HPDE6-E6E7 (cell line): ENCODE results near the gene DUS1L.

Experiments used
- DNase-seq: peaks from one replicate; pipeline ENCODE4 v3.0.0; 2011; ENCODE audit warnings: missing footprints; ENCODE audit errors: extremely low spot score

DUS1L gene

GRCh38 chr17:82087961-82088837, 22.6 kb upstream of the DUS1L start:
- no peak for DNase-seq

GRCh38 chr17:82086941-82087906, 21.6 kb upstream of the DUS1L start:
- DNase-seq, result no peak

- DNase-seq, result no peak
Measured at GRCh38 chr17:82085931-82086764, 20.5 kb upstream of the DUS1L start.

- DNase-seq, result no peak
Measured at GRCh38 chr17:82085031-82085861, 19.6 kb upstream of the DUS1L start.

GRCh38 chr17:82084373-82085030, 18.9 kb upstream of the DUS1L start:
- no peak for DNase-seq

- no peak for DNase-seq
Measured at GRCh38 chr17:82083533-82084359, 18.1 kb upstream of the DUS1L start.

- no peak for DNase-seq
Measured at GRCh38 chr17:82083009-82083408, 17.4 kb upstream of the DUS1L start.

GRCh38 chr17:82082456-82082855, 16.9 kb upstream of the DUS1L start:
- DNase-seq, result no peak

GRCh38 chr17:82081966-82082365, 16.4 kb upstream of the DUS1L start:
- DNase-seq, result no peak

GRCh38 chr17:82081546-82081945, 15.9 kb upstream of the DUS1L start:
- DNase-seq, result no peak

GRCh38 chr17:82080789-82081464, 15.3 kb upstream of the DUS1L start:
- no peak for DNase-seq

- DNase-seq, result no peak
Measured at GRCh38 chr17:82080048-82080788, 14.6 kb upstream of the DUS1L start.

- no peak for DNase-seq
Measured at GRCh38 chr17:82079001-82079677, 13.5 kb upstream of the DUS1L start.

- no peak for DNase-seq
Measured at GRCh38 chr17:82078433-82078832, 12.8 kb upstream of the DUS1L start.

GRCh38 chr17:82077617-82078358, 12.2 kb upstream of the DUS1L start:
- no peak for DNase-seq

GRCh38 chr17:82076785-82077591, 11.4 kb upstream of the DUS1L start:
- DNase-seq, result no peak
